H1 (cell line): ENCODE data around the gene SLC12A7.

Source experiments
- CTCF ChIP-seq, 3 experiments: IDR thresholded peaks; 1 replicate in 2 of 3; 2 replicates in 1 of 3; pipeline versions ENCODE4 v1.5.1 to v1.6.1; 2011; ENCODE audit warnings: low read length in 3 of 3, mild to moderate bottlenecking in 3 of 3, inconsistent platforms in 2 of 3, low read depth in 1 of 3, moderate library complexity in 1 of 3; ENCODE audit not compliant: insufficient read depth in 1 of 3; ENCODE audit errors: control extremely low read depth in 1 of 3
- EP300 ChIP-seq, 2 experiments: IDR thresholded peaks; 1 replicate in 1 of 2; 2 replicates in 1 of 2; pipeline ENCODE4 v1.6.1; 2011 to 2012; ENCODE audit warnings: low read depth in 2 of 2, low read length in 2 of 2, mild to moderate bottlenecking in 2 of 2, borderline replicate concordance in 1 of 2, inconsistent platforms in 1 of 2, moderate library complexity in 1 of 2
- POLR2A ChIP-seq, 2 experiments: IDR thresholded peaks; 1 replicate in 1 of 2; 2 replicates in 1 of 2; pipeline ENCODE4 v1.6.1; 2011; ENCODE audit warnings: low read depth in 2 of 2, low read length in 2 of 2, mild to moderate bottlenecking in 2 of 2; ENCODE audit errors: control extremely low read depth in 1 of 2
- RAD21 ChIP-seq, 2 experiments: IDR thresholded peaks in 1 of 2; conservative IDR thresholded peaks in 1 of 2; 2 replicates each; pipeline ENCODE4 v1.6.1; 2011; ENCODE audit warnings: low read depth in 2 of 2, low read length in 2 of 2, improper control_type of control experiment in 1 of 2, inconsistent platforms in 1 of 2, mild to moderate bottlenecking in 1 of 2, moderate library complexity in 1 of 2
- RNF2 ChIP-seq: fragments of 200-900, 300-1000 bp; sonication (generic); IDR thresholded peaks from 2 replicates; pipeline ENCODE4 v1.7.1; 2016; ENCODE audit warnings: borderline replicate concordance, low read depth, mild to moderate bottlenecking, antibody characterized with exemption, low read length; ENCODE audit not compliant: poor library complexity, severe bottlenecking; ENCODE audit errors: missing control alignments

DNA sequence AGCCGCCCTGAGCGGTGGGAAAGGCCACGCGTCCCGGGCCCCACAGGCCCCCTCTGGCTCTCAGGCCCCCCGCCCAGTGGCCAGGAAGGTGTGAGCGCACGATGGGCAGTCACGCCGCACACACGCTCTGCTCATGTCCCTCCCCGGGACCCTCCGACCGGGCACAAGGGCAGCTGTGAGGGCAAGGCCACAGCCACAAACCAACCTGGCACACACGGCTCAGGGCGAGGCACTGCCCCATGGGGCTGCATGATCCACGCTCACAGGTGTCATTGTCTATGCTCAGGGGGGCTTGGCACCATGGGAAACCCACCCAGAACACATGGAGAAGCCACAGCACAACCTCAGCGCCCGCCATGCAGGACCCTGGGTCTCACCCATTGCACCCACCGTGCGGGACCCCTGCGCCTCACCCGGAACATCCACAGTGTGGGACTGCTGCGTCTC is 51.3 kb downstream of the SLC12A7 start:
- TF ChIP-seq RAD21 (IDR thresholded peaks at IDR 0.05 in 1 of 2, conservative IDR thresholded peaks at IDR 0.05 in 1 of 2; ENCODE audit: low read depth in 2 of 2, low read length in 2 of 2) (no peak), RNF2 (no peak), POLR2A (IDR thresholded peaks at IDR 0.05; ENCODE audit: control extremely low read depth in 1 of 2, low read depth in 2 of 2, low read length in 2 of 2) (no peak), CTCF (IDR thresholded peaks at IDR 0.05; ENCODE audit: control extremely low read depth in 1 of 3, insufficient read depth in 1 of 3, low read depth in 1 of 3, low read length in 3 of 3) (no peak), EP300 (IDR thresholded peaks at IDR 0.05; ENCODE audit: borderline replicate concordance in 1 of 2, low read depth in 2 of 2, low read length in 2 of 2) (no peak)
